OCI-LY1 (cell line): ENCODE measurements around the gene CDS1.

ENCODE experiments used
- CTCF ChIP-seq: fragments of 200-600 bp; sonication (generic), shearing (Covaris generic); IDR thresholded peaks from 2 replicates; pipeline ENCODE4 v1.5.1; 2017; ENCODE audit warnings: mild to moderate bottlenecking, antibody characterized with exemption, low read length, moderate library complexity, mixed read lengths
- EZH2 ChIP-seq: fragments of 200-600 bp; sonication (generic), shearing (Covaris generic); IDR thresholded peaks from 2 replicates; pipeline ENCODE4 v1.8.0; 2017; ENCODE audit warnings: borderline replicate concordance, mixed run types, mild to moderate bottlenecking, antibody characterized with exemption, low read length, moderate library complexity, mixed read lengths

GRCh38 chr4:84545093-84545492 is 37.8 kb upstream of the CDS1 start:
- TF ChIP-seq CTCF: no peak
- TF ChIP-seq EZH2: no peak
